ENCODE data around the gene THRSP. TPM values are rescaled to one million over a fixed set of nuclear protein-coding genes. Genes with fewer than 3 reads are reported as not detected.

THRSP gene
- total and polyA plus RNA-seq, 2 donors from 2014 or later, result 6.4 TPM; not detected in 1

DNA sequence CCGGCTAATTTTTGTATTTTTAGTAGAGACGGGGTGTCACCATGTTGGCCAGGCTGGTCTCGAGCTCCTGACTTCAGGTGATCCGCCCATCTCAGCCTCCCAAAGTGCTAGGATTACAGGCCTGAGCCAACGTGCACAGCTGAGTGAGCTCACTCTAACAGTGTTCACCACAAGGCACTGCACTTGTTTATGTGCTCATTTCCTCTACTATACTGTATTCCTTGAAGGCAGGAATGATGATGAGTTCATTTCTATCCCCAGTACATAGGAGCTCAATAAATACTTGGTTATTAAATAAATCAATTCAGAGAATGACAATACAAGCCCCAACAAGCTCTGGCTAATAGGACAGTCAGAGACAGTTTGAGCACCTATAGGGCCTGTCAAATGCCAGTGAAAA, 46.7 kb downstream of the THRSP start:
- no peak overlapping the region for H3K27ac ChIP-seq (ENCODE audit: low read depth in 2 of 2, low read length in 2 of 2)

DNA sequence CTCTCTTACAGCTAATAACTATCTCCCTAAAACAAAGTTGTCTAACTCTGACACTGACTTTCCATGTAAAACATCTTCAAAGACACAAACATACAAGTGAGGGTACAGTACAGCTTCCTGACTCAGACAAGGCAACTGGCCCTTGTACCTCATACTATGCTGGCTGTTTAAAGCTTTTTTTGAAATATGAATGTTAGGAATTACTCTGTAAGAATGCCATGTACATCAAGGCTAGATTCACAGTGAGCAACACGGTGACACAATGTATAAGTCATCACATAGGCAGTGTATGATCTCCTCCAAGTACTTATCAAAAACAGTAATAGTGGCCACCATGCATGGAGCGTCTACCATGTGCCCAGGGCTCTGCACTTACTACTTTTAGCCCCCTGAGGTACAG, 47.2 kb downstream of the THRSP start:
- Histone ChIP-seq H3K27me3 (ENCODE audit: control insufficient read depth, insufficient read depth, low read length) (no peaks in the 10 kb centered on the region), H3K36me3 (ENCODE audit: control insufficient read depth in 2 of 3, insufficient read depth in 3 of 3, low read length in 3 of 3) (peaks cover 4 to 18% (median 7%) of the 10 kb centered on the region in 3 donors), H3K9ac (ENCODE audit: low read length in 3 of 3) (no peak overlapping the region), H3K27ac (ENCODE audit: low read depth in 2 of 2, low read length in 2 of 2) (no peak overlapping the region), H3K4me1 (ENCODE audit: control insufficient read depth in 2 of 3, insufficient read depth in 2 of 3, low read depth in 1 of 3, low read length in 3 of 3) (no peaks in the 10 kb centered on the region), H3K4me3 (ENCODE audit: low read length in 3 of 3) (no peak overlapping the region), H3K9me3 (ENCODE audit: control insufficient read depth in 2 of 3, insufficient read depth in 1 of 3, low read length in 3 of 3) (no peaks in the 10 kb centered on the region)
- no peak for TF ChIP-seq CTCF (IDR thresholded peaks at IDR 0.05; ENCODE audit: borderline replicate concordance, extremely low read depth, insufficient read depth)
- intact Hi-C loops (cut with DNase I), result no loop called here
- FAIRE-seq, result no peak
- DNase-seq, result no peak

More for the DNA sequence above, 46.7 kb downstream of the THRSP start:
- H3K27me3 ChIP-seq (ENCODE audit: control insufficient read depth, insufficient read depth, low read length), result no peaks in the 10 kb centered on the region
- H3K4me1 ChIP-seq (ENCODE audit: control insufficient read depth in 2 of 3, insufficient read depth in 2 of 3, low read depth in 1 of 3, low read length in 3 of 3), result no peaks in the 10 kb centered on the region
- no peak overlapping the region for H3K9ac ChIP-seq (ENCODE audit: low read length in 3 of 3)
- H3K4me3 ChIP-seq (ENCODE audit: low read length in 3 of 3), result no peak overlapping the region
- TF ChIP-seq CTCF (IDR thresholded peaks at IDR 0.05; ENCODE audit: borderline replicate concordance, extremely low read depth, insufficient read depth), result no peak
- intact Hi-C loops (cut with DNase I), result no loop called here
- no peaks in the 10 kb centered on the region for H3K9me3 ChIP-seq (ENCODE audit: control insufficient read depth in 2 of 3, insufficient read depth in 1 of 3, low read length in 3 of 3)
- DNase-seq (no peak), FAIRE-seq (no peak)
- H3K36me3 ChIP-seq (ENCODE audit: control insufficient read depth in 2 of 3, insufficient read depth in 3 of 3, low read length in 3 of 3), result peaks cover 4 to 18% (median 7%) of the 10 kb centered on the region in 3 donors

DNA sequence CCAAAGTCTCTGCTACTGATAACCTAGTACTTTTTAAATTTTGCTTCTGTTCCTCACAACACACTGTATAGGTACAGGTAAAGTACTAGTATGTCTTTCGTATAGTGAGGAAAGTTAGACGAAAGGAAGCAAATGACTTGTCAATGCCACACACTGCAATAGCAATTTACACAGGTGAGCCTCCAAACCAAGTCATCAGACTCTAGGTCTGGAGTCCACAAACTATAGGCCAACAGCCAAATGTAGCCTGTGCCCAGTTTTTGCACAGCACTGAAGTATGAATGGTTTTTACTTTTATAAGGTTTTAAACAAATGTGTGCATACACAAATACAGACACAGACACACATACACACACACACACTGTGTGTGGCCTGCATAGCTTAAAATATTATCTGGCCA, 47.6 kb downstream of the THRSP start:
- Histone ChIP-seq H3K9ac (ENCODE audit: low read length in 3 of 3) (no peak overlapping the region), H3K36me3 (ENCODE audit: control insufficient read depth in 2 of 3, insufficient read depth in 3 of 3, low read length in 3 of 3) (peaks cover 4 to 18% (median 7%) of the 10 kb centered on the region in 3 donors), H3K27me3 (ENCODE audit: control insufficient read depth, insufficient read depth, low read length) (no peaks in the 10 kb centered on the region), H3K9me3 (ENCODE audit: control insufficient read depth in 2 of 3, insufficient read depth in 1 of 3, low read length in 3 of 3) (no peaks in the 10 kb centered on the region), H3K4me1 (ENCODE audit: control insufficient read depth in 2 of 3, insufficient read depth in 2 of 3, low read depth in 1 of 3, low read length in 3 of 3) (no peaks in the 10 kb centered on the region), H3K4me3 (ENCODE audit: low read length in 3 of 3) (no peak overlapping the region), H3K27ac (ENCODE audit: low read depth in 2 of 2, low read length in 2 of 2) (no peak overlapping the region)
- TF ChIP-seq CTCF (IDR thresholded peaks at IDR 0.05; ENCODE audit: borderline replicate concordance, extremely low read depth, insufficient read depth), result no peak
- FAIRE-seq (no peak), DNase-seq (no peak)
- intact Hi-C loops (cut with DNase I), result no loop called here
